Measurements from ENCODE around the gene AASS.

DNA sequence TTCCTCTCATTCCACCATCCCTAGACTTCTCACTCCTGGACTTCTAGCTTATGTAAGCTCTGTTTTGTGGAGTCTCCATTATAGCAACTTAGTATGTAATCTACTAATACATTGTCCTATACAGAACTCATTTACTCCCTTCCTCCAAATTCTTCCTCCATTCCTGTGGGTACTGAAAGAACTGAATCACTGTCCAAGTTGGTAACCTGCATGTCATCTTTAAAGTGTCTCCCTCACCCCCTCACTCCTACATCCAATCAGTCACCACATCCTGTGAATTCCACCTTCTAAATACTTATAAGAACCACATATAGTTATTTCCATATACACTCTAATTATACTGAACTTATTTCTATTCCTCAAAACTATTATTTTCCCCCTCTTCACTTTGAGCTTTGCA, 20.3 kb downstream of the AASS start:
- TF ChIP-seq, protein P1, sequence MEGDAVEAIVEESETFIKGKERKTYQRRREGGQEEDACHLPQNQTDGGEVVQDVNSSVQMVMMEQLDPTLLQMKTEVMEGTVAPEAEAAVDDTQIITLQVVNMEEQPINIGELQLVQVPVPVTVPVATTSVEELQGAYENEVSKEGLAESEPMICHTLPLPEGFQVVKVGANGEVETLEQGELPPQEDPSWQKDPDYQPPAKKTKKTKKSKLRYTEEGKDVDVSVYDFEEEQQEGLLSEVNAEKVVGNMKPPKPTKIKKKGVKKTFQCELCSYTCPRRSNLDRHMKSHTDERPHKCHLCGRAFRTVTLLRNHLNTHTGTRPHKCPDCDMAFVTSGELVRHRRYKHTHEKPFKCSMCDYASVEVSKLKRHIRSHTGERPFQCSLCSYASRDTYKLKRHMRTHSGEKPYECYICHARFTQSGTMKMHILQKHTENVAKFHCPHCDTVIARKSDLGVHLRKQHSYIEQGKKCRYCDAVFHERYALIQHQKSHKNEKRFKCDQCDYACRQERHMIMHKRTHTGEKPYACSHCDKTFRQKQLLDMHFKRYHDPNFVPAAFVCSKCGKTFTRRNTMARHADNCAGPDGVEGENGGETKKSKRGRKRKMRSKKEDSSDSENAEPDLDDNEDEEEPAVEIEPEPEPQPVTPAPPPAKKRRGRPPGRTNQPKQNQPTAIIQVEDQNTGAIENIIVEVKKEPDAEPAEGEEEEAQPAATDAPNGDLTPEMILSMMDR (conservative IDR thresholded peaks at IDR 0.05; ENCODE audit: low read length): no peak
- no peak for TF ChIP-seq EZH2phosphoT487 (IDR thresholded peaks at IDR 0.05; ENCODE audit: borderline replicate concordance, low read depth, low read length)
